GM18519 (cell line): ENCODE results near the gene TRRAP.

Source experiments
- ATAC-seq: cut with Tn5 transposase; IDR thresholded peaks from one replicate; pipeline ENCODE4 v1.9.1; 2021; ENCODE audit warnings: mild to moderate bottlenecking, moderate library complexity; ENCODE audit not compliant: unreplicated experiment, low FRiP score

TRRAP gene

DNA sequence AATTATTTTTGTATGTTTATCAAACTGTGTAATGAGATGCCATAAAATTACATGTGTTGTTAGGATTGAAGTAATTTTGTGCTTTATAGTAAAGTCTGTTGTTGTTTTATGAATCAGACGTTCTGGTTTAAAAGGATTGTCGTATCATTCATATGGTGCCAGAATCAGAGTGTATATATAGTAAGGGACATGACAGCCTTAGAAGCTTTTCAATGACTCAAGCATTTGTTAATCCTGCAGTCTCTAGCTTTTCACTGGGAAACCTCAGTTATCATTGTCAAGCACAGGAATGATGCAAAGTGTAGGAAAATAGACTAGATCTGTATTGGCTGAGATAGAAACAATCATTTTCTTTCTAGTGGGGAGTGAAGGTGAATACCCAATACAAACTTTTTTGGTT is 57.5 kb downstream of the TRRAP start:
- no peak for ATAC-seq

DNA sequence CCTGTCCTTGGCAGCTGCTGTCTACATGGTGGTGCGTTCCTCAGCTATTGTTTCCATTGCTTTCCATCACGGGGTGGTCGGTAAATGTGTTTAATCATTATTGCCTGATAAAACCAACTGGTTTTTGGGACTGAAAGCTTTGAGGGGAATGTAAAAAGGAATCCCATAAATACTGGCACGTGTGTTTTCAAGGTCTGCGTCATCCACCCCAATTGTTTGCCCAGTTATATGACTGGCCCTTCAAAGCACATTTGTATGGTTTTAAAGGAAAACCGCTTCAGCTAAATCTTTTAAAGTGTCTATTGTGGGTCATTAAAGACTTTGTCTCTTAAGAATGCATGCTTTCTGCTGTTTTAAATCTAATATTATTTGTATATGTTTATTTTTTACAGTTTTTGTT is 65.0 kb downstream of the TRRAP start:
- ATAC-seq: no peak

DNA sequence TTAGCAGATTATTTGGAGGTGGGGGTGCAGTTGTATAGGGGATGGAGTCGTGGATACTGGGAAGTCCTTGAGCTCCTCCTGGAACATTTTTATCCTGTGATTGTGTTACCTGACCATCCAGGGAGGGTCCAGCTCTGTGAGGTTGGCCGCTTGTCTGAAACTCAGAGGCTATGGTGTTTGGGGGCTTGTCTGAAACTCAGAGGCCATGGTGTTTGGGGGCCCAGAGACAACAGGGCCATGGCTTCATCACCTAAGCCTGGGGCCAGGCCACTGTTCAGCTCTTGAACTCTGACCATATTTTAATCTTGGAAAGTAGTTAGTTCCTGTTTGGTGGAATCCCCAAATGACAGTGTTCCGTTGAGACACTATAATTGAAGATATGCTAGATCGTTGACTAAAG is 66.1 kb downstream of the TRRAP start:
- no peak for ATAC-seq

DNA sequence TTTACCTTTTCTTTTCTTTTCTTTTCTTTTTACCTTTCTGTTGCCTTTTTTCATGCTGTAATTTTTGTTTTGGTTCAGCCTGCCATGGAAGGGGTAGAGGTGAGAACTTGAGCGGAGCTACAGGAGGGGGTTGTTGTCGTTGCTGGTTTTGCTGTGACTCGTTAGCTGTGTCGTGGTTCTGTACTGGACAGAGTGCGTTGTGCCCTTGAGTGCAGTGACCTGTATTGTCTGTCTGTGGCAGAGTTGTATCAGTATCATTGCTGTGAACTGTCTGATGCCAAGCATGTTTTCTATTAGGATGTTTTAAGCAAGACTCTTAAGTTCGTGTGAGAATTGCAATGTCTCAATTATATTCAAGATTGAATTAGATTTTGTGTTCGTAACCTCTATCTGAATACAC is 67.5 kb downstream of the TRRAP start:
- no peak for ATAC-seq

DNA sequence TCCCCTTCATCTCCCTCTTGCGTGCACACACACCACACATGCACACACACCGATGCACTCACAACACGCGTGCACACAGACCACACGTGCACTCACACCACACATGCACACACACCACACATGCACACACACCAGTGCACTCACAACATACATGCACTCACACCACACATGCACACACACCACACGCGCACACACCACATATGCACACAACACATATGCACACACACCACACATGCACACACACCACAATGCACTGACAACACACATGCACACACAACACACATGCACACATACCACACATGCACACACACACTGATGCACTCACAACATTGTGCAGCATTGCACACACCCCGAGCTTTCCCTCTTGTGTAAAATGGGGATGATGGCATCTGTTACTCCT is 68.1 kb downstream of the TRRAP start:
- no peak for ATAC-seq

DNA sequence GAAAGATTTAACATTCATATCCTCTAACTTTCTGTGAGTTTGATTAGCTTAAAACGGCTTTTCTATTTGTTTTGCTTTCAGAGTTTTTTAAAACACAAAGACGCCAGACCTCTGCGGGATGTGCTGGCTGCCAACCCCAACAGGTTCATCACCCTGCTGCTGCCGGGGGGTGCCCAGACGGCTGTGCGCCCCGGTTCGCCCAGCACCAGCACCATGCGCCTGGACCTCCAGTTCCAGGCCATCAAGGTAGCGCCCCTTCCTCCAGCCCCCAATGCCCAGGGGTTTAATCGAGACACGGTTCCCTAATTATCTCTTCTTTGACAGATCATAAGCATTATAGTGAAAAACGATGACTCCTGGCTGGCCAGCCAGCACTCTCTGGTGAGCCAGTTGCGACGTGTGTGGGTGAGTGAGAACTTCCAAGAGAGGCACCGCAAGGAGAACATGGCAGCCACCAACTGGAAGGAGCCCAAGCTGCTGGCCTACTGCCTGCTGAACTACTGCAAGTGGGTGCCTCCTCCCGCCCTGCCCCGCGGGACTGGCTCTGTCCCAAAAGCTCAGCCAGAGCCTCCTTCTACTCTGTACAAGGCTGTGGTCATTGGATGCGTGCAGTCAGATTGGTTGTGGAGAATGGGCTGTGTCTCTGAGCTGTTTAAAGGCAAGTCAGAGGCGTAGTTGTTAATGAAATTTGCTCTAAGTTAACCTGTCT is 71.2 kb downstream of the TRRAP start:
- no peak for ATAC-seq

DNA sequence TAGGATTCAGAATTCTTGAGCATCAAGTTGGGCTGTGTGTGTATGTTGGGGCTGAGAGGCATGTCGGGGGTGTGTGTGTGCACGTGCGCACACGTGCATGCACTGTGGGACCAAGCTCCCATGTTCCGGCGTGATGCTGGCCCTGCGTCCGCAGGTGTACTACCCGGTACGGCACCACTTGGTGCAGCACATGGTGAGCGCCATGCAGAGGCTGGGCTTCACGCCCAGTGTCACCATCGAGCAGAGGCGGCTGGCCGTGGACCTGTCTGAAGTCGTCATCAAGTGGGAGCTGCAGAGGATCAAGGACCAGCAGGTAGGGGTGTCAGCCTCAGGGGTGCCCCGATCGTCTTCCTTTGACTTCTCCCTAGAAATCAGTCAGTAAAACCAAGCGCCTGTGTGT is 77.7 kb downstream of the TRRAP start:
- ATAC-seq: no peak

DNA sequence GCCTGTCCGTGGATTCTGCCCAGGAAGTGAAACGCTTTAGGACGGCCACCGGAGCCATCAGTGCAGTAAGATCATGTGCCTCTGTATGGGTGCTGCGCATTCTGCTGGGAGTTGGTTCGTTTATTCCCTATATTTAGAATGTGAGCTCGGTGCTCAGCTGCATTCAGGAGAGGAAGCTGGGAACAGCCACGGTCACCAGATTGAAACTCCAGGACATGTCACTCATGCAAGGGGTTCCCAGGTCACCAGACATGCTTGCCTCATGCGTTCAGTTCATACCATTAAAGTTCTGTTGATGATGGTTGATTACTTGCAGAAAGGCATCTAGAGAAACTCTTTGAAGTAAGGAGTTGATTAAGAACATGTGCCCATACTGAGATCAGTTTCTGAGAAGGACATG is 78.1 kb downstream of the TRRAP start:
- no peak for ATAC-seq

DNA sequence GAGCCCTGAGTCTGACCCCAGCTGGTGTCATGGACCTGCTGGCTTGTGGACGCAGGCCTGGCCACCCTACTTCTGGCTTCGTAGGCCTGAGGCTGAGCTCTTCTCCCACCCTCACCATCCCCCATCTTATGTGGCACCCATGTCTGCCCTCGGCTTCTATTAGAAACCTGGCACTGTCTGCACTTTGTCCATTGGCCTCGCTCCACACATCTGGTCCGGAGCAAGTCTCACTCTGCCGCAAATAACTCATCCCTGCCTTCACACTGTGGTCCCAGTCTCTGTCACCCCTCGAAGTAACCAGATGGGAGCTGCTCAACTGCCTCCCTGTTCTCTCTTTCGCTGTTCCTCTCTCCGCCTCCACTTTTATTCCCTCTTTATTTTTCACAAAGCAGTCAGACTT is 78.6 kb downstream of the TRRAP start:
- ATAC-seq: no peak

DNA sequence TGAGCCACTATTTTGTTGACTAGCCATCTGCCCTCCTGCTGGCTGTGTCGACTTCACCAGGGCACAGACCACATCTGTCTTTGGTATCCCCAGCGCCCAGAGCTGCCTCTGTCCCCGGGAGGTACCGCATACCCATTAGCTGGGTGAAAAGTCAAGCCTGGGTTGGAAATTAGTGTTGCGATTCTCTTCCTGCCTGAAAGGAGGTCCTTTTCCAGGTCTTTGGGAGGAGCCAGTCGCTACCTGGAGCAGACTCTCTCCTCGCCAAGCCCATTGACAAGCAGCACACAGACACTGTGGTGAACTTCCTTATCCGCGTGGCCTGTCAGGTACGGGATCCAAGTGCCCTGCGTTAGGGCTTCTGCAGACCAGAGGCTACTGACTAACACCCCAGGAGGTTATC is 79.4 kb downstream of the TRRAP start:
- ATAC-seq: no peak

DNA sequence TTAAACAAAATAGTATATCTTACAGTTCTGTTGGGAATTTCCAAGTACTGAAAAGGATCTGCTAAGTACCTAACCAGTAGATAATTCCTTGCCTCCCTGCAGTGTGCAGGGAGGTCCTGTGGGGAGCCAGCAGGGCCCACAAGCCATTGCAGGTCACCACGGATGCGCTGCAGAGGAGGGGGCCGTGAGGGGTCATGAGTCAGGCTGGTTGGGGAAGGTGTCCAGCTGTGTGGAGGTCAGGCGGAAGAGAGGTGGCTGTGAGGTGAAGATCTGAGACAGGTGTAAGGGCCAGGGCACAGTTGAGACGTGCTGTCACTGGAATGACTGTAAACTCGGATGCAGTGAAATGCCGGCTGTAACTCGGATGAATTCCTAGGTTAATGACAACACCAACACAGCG is 80.6 kb downstream of the TRRAP start:
- no peak for ATAC-seq

DNA sequence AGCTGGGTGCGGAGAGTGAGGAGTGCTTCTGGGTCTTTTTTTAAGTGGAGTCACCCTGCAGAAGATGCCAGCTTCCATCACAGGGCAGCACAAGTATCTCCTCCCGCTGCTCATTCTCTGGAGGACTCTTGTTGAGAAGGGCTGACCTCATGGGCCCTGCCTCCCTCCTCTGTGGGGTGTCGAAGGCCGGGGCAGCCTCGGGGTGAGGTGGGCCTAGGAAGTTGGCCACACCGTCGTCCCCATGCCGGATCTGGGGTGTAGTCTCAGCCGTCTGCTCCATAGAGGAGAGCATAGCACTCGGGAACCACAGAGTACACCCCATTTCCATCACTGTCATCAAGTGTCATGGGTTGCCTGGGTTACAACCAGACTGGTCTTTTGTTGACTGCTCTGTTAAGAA is 85.0 kb downstream of the TRRAP start:
- no peak for ATAC-seq

DNA sequence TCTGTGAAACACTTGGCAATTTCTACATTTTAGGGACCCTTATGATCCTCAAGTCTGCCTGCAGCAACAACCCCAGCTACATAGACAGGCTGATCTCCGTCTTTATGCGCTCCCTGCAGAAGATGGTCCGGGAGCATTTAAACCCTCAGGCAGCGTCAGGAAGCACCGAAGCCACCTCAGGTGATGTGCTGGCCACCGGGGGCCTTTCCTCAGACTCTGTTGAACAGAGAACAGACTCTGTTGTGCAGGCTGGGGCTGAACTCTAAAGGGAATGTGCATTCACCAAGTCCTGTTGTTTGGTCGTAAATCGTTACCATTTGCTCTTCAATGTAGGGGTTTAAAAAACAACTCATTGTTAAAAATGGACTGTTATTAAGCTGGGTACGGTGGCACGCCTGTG is 86.3 kb downstream of the TRRAP start:
- ATAC-seq: no peak

DNA sequence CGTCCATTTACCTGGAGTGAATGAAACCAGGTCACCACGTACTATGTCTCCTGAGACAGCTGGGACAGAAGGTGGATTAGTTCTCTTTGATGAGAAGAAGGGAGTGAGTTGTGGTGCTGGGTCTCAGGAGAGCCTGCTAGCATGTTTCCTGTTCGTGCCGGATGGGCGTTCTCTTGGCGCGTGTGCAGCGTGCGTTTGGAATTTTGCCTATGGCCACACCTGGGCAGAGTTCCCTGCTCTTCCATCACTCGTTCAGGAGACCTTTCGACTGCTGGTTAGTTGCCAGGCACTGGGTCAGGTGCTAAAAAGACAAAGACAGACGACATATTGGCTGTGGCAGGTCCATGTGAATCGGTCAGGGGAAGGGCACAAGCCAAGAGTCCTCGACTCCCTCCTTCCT is 90.3 kb downstream of the TRRAP start:
- no peak for ATAC-seq

DNA sequence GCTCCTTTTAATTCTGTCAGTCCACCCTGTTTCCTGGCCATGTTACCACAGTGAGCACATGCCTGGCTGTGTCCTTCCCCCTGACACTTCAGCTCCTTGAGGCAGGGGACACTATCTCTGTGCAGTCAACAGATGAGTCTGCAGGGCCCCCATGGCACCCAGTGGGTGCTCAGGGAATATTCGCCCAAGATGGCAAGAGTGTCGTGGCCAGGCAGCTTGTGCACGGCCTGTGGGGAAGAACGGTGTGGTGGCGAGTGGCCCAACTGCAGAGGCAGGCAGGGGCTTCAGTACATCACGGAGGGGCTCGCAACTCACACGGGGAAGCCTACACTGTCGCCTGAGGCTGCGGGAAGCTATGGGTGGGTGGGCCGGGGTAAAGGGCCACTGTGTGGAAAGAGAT is 91.1 kb downstream of the TRRAP start:
- ATAC-seq: no peak

DNA sequence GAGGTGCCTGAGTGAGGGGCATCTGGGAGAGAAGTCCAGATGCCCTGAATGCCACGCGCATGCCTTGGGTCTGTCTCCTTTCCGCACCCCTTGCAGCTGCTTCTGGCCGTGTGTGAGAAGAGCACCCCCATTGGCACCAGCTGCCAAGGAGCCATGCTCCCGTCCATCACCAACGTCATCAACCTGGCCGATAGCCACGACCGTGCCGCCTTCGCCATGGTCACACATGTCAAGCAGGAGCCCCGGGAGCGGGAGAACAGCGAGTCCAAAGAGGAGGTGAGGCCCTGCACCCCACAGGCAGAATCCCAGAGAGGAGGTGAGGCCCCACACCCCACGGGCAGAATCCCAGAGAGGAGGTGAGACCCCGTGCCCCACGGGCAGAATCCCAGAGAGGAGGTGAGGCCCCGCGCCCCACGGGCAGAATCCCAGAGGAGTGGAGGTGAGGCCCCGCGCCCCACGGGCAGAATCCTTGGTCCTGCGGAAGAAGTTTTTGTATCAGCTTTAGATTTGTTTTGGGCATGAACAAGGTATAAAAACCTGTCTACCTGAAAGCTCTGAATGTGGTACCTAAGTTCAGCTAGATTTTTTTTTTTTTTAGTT is 91.8 kb downstream of the TRRAP start:
- ATAC-seq: no peak

DNA sequence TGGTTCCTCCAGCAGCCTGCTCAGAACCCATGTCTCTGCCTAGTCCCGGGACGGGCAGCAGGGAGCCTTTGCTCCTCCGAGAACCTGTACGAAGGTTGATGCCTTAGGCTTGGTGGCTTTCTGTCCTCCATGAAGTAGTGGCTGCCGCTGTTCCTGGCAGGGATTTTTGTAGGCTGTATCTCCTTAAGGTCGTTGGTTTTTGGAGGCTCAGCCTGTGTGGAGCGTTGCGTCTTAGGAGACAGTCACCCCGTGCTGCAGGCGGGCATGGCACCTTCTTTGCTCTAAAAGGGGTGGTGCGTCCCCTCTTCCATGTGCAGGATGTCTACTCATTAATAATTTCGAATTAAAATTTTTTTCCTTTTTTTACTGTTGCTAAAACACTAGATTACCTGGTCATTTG is 92.5 kb downstream of the TRRAP start:
- ATAC-seq: no peak

DNA sequence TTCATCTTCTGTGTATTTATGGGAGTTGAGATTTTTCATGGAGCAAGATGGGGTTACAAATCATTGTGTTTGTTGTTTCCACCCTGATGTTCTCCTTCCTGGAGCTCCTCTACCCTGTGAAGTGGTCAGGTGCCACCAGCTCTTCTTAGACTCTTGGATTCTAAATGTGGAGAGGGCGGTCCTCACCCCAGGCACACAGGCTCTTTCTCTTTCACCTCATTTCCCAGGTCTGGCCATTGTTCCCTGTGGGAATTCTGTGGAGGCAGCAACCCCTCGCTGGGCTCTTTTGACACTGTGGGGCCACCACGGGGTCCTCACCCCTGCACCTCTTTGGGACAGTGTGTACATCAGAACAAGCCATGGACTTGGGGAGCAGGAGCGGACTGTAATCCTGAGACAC is 95.9 kb downstream of the TRRAP start:
- no peak for ATAC-seq

DNA sequence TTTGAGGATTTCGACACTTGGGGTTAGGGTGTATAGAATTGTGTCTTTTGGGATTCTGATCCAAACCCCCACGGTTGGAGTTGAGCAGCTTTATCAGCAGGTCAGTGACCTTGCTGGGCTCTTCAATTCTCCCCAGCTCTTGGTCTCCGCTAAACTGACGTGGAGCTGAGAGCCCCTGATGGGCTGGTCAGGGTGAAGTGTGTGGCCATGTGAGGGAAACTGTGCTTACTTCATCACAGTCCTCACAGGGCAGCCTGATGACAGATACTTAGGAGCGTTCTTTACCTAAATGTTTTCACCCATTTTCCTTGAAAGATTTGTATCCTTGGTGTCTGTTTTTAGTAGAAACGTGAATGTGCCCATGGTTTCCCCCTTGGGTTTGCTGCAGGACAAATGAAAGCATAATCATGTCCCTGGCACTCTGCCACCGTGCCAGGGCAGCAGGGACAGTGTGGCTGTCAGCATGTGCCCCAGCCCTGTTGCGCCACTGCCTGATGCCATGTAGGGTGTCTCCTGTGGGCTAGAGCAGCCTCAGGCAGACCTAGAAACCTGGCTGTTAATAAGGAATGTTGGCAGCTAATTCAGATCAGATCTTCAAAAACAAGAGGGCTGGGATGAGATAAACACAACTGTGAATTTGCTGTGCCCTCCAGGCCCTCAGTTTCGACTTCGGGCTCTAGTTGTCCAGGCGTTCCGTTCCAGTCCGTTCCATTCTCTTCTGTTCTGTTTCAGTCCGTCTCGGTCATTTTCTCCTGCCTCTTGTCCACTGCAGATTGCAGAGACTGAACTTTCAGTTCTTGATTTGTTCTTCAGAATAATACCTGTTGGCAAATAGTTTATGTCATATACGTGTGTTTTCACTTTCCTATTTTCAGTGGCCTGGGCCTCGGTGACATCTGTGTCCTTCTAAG is 96.8 kb downstream of the TRRAP start:
- ATAC-seq: no peak

DNA sequence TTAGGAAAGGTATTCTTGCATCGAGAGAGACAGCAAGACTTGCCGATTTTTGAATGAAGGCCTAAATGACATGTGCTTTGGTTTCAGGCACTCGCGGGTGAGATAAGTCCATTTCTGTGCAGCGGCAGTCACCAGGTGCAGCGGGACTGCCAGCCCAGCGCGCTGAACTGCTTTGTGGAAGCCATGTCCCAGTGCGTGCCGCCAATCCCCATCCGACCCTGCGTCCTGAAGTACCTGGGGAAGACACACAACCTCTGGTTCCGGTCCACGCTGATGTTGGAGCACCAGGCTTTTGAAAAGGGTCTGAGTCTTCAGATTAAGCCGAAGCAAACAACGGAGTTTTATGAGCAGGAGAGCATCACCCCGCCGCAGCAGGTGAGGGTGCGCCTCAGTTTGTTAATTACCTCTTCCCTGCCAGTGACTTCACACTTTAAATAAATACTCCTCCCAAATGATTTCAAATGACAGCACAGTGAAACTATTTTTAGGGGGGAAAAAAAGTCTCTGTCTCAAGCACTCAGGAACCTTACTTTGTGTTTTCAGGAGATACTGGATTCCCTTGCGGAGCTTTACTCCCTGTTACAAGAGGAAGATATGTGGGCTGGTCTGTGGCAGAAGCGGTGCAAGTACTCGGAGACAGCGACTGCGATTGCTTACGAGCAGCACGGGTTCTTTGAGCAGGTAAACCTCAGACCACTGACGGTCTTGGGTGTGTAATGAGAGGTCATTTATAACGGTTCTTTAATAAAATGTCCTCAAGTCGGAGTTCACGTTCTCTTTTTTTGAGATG is 98.3 kb downstream of the TRRAP start:
- ATAC-seq: no peak

DNA sequence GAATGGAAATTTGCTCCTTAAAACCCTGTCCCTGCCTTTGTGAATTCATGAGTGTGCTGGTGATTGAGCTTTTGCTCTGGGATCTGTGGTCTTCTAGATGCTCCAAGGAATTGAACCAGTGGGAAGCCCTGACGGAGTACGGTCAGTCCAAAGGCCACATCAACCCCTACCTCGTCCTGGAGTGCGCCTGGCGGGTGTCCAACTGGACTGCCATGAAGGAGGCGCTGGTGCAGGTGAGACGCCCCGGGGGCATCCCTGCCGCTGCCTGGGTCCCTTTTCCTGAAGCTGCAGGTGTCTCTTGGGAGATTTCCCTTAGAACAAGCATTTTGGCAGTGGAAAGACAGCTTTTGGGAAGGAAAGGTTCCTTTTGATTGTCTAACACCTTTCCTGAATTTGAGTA is 100.3 kb downstream of the TRRAP start:
- no peak for ATAC-seq
